DOHH2 (cell line): Measurements from ENCODE around the gene TESK1.
"Not testable (repeated sequence)": the region's sequence is repeated elsewhere in the genome, so short reads cannot be mapped to it uniquely, and the experiment has no call there.

ENCODE experiments used
- H3F3A ChIP-seq: fragments of 200-600 bp; sonication (generic), shearing (Covaris generic); 2 replicates; pipeline ENCODE4 v1.6.0; 2016; ENCODE audit warnings: antibody characterized with exemption, mild to moderate bottlenecking; ENCODE audit not compliant: control insufficient read depth, insufficient read depth
- H3K27ac ChIP-seq: fragments of 200-600 bp; sonication (generic); 2 replicates; pipeline ENCODE4 v1.5.1; 2014; ENCODE audit warnings: low read depth, mild to moderate bottlenecking, low read length, moderate library complexity
- H3K27me3 ChIP-seq: fragments of 200-600 bp; sonication (generic); 2 replicates; pipeline ENCODE4 v1.6.1; 2014; ENCODE audit warnings: mild to moderate bottlenecking, low read length, mixed read lengths; ENCODE audit not compliant: control insufficient read depth
- H3K36me3 ChIP-seq: fragments of 200-600 bp; sonication (generic); 2 replicates; pipeline ENCODE4 v1.6.1; 2014; ENCODE audit warnings: mild to moderate bottlenecking, low read length, moderate library complexity, mixed read lengths; ENCODE audit not compliant: control insufficient read depth
- H3K4me1 ChIP-seq: fragments of 200-600 bp; sonication (generic); 2 replicates; pipeline ENCODE4 v1.6.1; 2014; ENCODE audit warnings: mild to moderate bottlenecking, low read length, mixed read lengths; ENCODE audit not compliant: control insufficient read depth
- H3K4me2 ChIP-seq: fragments of 200-600 bp; sonication (generic); 2 replicates; pipeline ENCODE4 v1.6.0; 2014; ENCODE audit warnings: mild to moderate bottlenecking, low read length, moderate library complexity
- H3K4me3 ChIP-seq: fragments of 200-600 bp; sonication (generic); 2 replicates; pipeline ENCODE4 v1.5.1; 2014; ENCODE audit warnings: mild to moderate bottlenecking, low read length, mixed read lengths
- H3K79me2 ChIP-seq: fragments of 200-600 bp; sonication (generic); 2 replicates; pipeline ENCODE4 v1.6.1; 2014; ENCODE audit warnings: mild to moderate bottlenecking, low read length, mixed read lengths; ENCODE audit not compliant: control insufficient read depth
- H3K9me2 ChIP-seq: fragments of 200-600 bp; sonication (generic); replicated peaks from 2 replicates; pipeline ENCODE4 v1.6.1; 2014; ENCODE audit warnings: mild to moderate bottlenecking, low read length, mixed read lengths; ENCODE audit not compliant: control insufficient read depth
- H3K9me3 ChIP-seq: fragments of 200-600 bp; sonication (generic); 2 replicates; pipeline ENCODE4 v1.6.1; 2014; ENCODE audit warnings: antibody characterized with exemption, low read length, mixed read lengths; ENCODE audit not compliant: control insufficient read depth, insufficient read depth
- H4K20me1 ChIP-seq: fragments of 200-600 bp; sonication (generic); 2 replicates; pipeline ENCODE4 v1.6.0; 2014; ENCODE audit warnings: low read depth, mild to moderate bottlenecking, antibody characterized with exemption, low read length, moderate library complexity; ENCODE audit not compliant: control insufficient read depth, insufficient read depth
- CTCF ChIP-seq: fragments of 200-600 bp; sonication (generic); IDR thresholded peaks from one replicate; pipeline ENCODE4 v1.5.1; 2014; ENCODE audit warnings: antibody characterized with exemption, mild to moderate bottlenecking, low read depth, low read length; ENCODE audit not compliant: poor library complexity, severe bottlenecking
- EZH2phosphoT487 ChIP-seq: fragments of 200-600 bp; sonication (generic); IDR thresholded peaks from 2 replicates; pipeline ENCODE4 v1.6.1; 2017; ENCODE audit warnings: borderline replicate concordance, mild to moderate bottlenecking, antibody characterized with exemption, low read length, moderate library complexity, mixed read lengths

TESK1 gene

GRCh38 chr9:35639631-35640030 is 34.6 kb downstream of the TESK1 start:
- Histone ChIP-seq H3K4me1 (peaks cover 53% of the 10 kb centered on the region), H3K79me2 (no peaks in the 10 kb centered on the region), H3K9me2 (no peaks in the 10 kb centered on the region), H3K27ac (no peak overlapping the region), H3K4me3 (no peak overlapping the region), H3K4me2 (peak overlapping the region; percentile 27; the same call in 1 of the 2 replicates), H3K27me3 (no peaks in the 10 kb centered on the region), H3K36me3 (peaks cover 3% of the 10 kb centered on the region; the same call in 1 of the 2 replicates), H3F3A (peaks cover 16% of the 10 kb centered on the region), H3K9me3 (no peaks in the 10 kb centered on the region), H4K20me1 (no peaks in the 10 kb centered on the region)
- TF ChIP-seq EZH2phosphoT487, result no peak
- TF ChIP-seq CTCF, result no peak

- not testable (repeated sequence) for H3K79me2 ChIP-seq, H3K27me3 ChIP-seq, H3K9me3 ChIP-seq, H3K4me3 ChIP-seq, H3K36me3 ChIP-seq, H3K4me2 ChIP-seq, H3F3A ChIP-seq, H3K9me2 ChIP-seq, H4K20me1 ChIP-seq, H3K27ac ChIP-seq
- H3K4me1 ChIP-seq, result peaks cover 49% of the 10 kb centered on the region
Measured at GRCh38 chr9:35640431-35640830, 35.4 kb downstream of the TESK1 start.

- H3K4me1 ChIP-seq, result peaks cover 42% of the 10 kb centered on the region
- not testable (repeated sequence) for H3K27ac ChIP-seq, H3K4me3 ChIP-seq, H3K27me3 ChIP-seq, H3K79me2 ChIP-seq, H3K9me2 ChIP-seq, H4K20me1 ChIP-seq, H3F3A ChIP-seq, H3K36me3 ChIP-seq, H3K9me3 ChIP-seq, H3K4me2 ChIP-seq
Measured at GRCh38 chr9:35641478-35641877, 36.4 kb downstream of the TESK1 start.

DNA sequence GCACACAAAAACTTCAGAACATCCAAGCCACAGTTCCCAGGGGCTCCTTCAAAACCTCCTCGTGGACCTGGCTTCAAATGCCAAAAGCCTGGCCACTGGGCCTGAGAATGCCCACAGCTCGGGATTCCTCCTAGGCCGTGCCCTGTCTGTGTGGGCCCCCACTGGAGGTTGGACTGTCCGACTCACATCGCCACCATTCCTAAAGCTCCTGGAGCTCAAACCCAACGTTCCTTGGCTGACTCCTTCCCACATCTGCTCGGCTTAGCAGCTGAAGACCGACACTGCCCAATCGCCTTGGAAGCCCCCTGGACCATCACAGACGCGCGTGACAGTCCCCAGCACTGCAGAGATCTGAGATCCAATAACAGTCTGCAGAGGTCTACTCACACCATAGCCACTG is 38.0 kb downstream of the TESK1 start:
- no peaks in the 10 kb centered on the region for H3K27me3 ChIP-seq
- H3K4me2 ChIP-seq, result no peak overlapping the region
- no peaks in the 10 kb centered on the region for H4K20me1 ChIP-seq
- peaks cover 40% of the 10 kb centered on the region for H3K4me1 ChIP-seq
- no peaks in the 10 kb centered on the region for H3K9me2 ChIP-seq
- H3K79me2 ChIP-seq, result peaks cover 6% of the 10 kb centered on the region; the same call in 1 of the 2 replicates
- no peak overlapping the region for H3K4me3 ChIP-seq
- H3K9me3 ChIP-seq, result no peaks in the 10 kb centered on the region
- peaks cover 3% of the 10 kb centered on the region; the same call in 1 of the 2 replicates for H3K36me3 ChIP-seq
- peaks cover 12% of the 10 kb centered on the region for H3F3A ChIP-seq
- no peak overlapping the region for H3K27ac ChIP-seq
- TF ChIP-seq CTCF (no peak), EZH2phosphoT487 (no peak)

GRCh38 chr9:35645736-35646135 is 40.7 kb downstream of the TESK1 start:
- H4K20me1 ChIP-seq, H3K9me3 ChIP-seq, H3K9me2 ChIP-seq, H3K27me3 ChIP-seq: not testable (repeated sequence)
- peak overlapping the region; percentile 85 for H3K4me3 ChIP-seq
- peaks cover 41% of the 10 kb centered on the region for H3K4me1 ChIP-seq
- H3K4me2 ChIP-seq, result peak overlapping the region; percentile 96
- peak overlapping the region; percentile 87 for H3K27ac ChIP-seq
- peaks cover 28% of the 10 kb centered on the region for H3F3A ChIP-seq
- H3K79me2 ChIP-seq, result peaks cover 18% of the 10 kb centered on the region
- H3K36me3 ChIP-seq, result peaks cover 19% of the 10 kb centered on the region
